ENCODE data around the gene IL20.

Gene IL20, protein sequence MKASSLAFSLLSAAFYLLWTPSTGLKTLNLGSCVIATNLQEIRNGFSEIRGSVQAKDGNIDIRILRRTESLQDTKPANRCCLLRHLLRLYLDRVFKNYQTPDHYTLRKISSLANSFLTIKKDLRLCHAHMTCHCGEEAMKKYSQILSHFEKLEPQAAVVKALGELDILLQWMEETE

DNA sequence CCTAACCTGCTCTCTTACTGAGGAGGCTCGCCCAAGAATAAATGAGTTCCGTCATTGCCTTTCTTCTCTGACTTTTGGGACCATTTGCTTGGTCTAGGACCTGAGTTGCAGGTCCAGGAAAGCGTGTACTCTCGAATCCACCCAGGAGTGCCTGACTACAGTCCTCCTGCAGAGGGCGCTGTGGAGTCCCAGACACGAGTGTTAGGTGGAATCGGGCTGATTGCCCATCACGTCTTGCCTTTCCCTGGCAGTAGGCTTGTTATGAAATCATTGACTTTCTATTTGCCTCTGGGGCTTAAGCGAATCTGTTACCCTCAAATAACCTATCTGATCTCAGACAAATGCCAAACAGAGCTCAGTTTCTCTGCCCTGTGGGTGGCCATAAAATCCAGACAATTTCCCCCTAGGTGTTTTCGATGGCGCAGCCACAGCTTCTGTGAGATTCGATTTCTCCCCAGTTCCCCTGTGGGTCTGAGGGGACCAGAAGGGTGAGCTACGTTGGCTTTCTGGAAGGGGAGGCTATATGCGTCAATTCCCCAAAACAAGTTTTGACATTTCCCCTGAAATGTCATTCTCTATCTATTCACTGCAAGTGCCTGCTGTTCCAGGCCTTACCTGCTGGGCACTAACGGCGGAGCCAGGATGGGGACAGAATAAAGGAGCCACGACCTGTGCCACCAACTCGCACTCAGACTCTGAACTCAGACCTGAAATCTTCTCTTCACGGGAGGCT lies at the start of gene IL20:
TSS of gene IL20 (plus strand) at position 685 of the 733 bp plus-strand sequence. CDS start 230 bp downstream, outside the sequence.
- peak; percentile 62 for DNase-seq (ENCODE audit: low read depth, low spot score)

DNA sequence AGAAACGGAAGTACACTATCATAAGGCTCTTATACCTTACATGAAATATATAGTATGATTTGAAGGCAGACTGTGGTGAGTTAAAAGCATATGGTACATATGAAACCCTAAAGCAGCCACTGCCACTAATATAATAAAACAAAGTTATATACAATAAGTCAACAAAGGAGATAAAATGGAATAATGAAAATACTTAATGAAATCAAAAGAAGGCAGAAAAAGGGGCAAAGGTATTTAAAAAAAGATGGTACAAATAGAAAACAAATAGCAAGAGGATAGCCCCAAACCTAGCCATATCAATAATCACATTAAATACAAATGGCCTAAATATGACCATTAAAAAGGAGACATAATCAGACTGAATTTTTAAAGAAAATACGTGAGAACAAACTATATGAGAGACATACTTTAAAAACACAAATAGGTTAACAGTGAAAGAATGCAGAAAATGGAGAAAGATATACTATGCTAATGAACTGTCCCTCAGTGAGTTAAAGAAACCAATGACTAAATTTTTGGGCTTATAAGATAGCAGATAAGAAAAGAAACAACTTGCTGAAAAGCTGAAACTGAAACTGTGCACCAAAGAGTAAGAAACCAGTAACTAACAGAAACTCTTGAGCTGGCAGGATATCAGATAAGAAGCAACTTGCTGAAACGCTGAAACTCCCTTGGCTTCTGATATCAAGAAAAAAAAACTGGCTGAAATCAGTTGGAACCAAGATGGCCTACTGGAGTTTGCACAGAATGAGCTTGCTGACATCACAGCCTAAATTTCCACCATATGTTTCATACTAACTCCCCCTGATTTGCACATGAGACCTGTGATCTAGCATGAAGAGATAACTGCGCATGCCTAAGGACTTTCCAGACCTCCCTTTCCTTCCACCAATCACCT lies 48.8 kb upstream of the IL20 start:
- DNase-seq (ENCODE audit: low read depth, low spot score): no peak

DNA sequence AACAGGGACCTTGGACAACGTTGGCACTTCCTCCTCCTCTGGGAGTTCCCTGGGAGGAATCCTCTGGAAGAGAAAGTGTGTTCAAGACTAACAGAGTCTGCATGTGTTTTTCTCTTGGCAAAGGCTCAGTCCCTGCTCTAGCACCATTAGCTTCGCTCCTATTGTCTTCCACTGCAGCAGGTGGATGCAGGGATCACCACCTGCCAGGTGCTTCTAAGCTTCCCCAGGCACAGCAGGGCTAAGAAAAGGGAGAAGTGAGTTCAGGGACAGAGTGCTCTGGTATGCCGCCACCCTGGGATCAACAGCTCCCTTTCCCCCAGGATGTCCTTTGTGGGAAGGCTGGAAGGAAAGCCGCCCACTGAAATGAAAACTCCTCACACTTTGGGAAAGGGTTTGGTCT lies 43.9 kb upstream of the IL20 start:
- no peak for DNase-seq (ENCODE audit: low read depth, low spot score)

DNA sequence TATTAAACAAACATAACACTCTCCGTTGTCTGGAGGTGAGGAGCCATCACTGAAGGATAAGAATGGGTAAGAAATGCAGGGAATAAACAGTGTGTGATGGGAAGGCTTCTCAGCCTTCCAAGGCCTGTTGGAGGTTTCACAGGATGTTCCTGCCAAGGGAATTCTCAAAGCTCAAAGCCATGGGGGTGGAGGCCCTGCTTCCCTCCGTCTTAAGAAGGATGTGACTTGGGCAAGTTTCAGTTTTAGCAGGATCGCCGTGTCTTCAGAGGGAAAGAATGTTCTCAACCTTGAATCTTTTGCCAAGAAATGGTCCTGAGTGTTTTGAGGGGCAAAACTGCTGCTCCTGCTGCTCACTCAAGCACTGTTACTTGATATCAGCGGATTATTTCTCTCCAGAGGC lies 41.7 kb upstream of the IL20 start:
- DNase-seq (ENCODE audit: low read depth, low spot score): no peak

DNA sequence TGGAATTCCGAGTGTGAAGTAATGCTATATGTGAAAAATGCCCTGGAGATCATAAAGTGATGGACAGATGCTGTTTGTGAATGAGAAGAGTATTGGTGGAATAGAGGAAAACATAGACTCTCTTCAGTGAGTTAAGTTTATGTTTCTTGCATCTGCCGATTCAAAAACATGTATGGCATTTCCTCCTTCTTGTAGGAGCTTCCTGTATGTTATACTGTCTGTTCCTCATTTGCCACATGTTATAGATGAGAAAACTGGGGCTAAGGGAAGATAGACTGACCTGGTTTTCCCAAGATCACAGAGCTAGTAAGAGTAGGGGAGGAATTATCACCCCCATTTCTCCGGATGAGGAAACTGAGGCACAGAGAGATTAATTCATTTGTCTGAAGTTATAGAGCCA lies 41.1 kb upstream of the IL20 start:
- DNase-seq (ENCODE audit: low read depth, low spot score): no peak

DNA sequence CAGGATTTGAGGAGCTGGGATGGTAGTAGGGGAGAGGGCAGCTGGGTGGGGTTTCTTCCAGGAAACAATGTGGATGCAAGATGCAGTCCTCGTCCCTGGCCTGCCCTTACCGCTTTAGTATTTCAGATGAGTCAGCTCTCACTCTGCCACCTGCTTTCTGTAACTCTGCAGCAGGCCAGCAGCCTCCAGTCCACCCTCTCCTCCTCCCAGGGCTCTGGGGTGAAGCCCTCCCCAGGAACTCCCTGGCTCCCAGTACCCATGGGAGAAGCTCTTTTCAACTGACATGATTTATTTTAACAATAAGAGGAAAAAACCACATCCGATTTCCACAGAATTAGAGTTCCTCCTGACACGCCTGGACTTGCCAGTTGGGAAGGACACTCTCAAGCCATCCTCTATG lies 39.0 kb upstream of the IL20 start:
- no peak for DNase-seq (ENCODE audit: low read depth, low spot score)

DNA sequence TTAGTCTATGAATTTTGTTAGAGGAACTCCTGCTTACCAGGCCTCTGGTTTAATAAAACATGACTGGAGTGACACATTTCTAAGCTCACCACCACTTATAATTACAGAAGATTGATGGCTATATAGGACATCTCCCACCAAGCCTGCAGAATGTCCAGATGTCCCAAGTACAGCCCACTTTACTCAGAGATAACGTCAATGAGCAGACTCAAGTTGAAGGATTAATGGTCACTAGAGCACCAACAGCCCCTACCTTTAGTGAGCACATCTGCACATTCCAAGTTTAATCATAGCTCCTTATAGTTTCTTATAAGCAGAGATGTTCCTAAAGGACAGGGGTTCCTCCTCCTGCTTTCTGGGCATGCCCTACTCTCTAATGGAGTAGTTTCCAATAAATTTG lies 37.4 kb upstream of the IL20 start:
- DNase-seq (ENCODE audit: low read depth, low spot score): no peak

DNA sequence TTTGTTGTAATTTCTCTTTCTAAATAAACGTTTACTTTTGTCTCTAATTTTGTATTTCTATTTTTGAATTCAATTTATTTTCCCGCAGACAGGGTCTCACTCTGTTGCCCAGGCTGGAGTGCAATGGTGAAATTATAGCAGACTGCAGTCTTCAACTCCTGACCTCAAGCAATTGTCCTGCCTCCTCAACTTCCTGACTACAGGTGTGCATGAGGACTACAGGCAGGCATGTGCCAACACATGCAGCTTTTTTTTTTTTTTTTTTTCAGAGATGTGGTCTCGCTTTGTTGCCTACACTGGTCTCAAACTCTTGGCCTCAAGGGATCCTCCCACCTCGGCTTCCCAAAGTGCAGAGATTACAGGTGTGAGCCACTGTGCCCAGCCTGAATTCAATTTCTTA lies 36.7 kb upstream of the IL20 start:
- no peak for DNase-seq (ENCODE audit: low read depth, low spot score)

DNA sequence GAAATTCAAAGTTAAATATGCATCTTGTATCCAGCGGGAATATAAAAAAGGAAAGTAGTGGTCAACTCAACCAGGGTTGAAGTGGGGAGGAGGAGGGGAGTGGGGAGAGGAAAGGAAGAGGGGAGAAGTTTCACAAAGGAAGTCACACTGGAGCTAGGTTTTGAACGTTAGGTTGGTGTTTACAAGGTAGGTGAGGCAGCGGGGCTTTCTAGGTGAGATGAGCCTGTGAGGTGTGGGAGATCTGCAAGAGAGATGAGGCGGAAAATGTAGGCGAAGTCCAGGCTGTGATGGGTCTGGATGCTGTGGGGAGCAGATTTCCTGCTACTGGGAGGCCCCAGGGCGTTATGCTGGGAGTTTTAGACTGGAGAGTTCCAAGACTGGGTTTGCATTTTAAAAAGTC lies 36.1 kb upstream of the IL20 start:
- DNase-seq (ENCODE audit: low read depth, low spot score): no peak

DNA sequence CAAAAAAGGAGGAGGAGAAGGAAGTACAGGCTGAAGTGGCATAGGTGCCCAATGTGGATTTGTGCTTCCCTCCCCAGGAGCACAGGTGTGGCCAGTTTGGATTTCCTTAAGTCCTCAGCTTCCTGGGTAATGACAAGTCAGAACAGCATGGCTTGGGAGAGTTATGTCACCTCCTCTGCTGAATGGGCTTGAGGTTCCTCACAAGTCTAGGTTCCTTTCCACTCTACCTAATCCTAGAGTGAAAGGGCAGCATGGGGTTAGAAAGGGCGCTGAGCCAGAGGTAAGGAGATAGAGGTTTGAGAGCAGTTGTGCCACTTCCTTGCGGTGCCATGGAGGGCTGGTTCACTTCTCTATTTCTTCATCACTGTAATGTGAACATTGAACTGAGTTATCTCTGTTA lies 35.5 kb upstream of the IL20 start:
- no peak for DNase-seq (ENCODE audit: low read depth, low spot score)

DNA sequence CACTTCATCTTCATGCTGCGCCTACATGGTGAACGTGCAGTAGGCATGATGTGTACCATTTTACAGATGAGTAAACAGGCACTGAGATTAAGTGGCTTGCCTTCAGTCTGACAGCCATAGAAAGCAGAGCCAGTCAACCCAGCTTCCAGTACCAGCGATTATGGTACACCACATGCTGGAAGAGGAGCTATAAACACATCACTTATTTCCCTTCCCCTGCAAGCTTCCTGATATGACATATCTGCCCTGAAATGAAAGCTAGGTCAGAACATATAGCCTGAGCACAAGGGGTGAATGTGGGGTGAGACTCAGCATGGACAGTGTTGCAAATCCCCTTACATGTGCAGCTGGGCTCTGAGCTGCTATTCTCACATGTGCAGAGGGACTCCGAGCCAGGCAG lies 33.8 kb upstream of the IL20 start:
- no peak for DNase-seq (ENCODE audit: low read depth, low spot score)

DNA sequence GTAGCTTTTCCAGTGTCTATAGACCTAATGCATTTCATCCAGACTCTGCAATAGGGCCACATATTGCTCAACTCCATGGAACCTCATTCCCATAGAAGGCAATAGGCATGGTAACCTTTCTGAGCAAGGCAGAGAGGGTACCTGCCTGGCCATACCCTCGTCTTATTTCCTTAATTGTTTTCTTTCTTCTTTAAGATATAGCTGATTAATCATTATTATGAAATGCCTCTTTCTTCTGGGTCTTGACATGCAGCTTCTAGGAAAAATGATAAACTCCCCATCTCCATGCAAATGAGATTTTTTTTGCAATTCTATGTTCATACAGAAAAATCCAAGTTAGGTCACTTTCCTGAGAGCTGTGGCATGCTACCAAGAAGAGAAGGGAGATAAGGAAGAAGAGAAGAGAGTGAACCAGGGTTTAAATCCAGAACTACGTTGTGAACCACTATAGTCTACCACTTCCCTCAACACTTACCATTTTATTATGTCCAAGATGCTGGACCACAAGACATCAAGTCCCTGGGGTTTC lies 33.0 kb upstream of the IL20 start:
- no peak for DNase-seq (ENCODE audit: low read depth, low spot score)

DNA sequence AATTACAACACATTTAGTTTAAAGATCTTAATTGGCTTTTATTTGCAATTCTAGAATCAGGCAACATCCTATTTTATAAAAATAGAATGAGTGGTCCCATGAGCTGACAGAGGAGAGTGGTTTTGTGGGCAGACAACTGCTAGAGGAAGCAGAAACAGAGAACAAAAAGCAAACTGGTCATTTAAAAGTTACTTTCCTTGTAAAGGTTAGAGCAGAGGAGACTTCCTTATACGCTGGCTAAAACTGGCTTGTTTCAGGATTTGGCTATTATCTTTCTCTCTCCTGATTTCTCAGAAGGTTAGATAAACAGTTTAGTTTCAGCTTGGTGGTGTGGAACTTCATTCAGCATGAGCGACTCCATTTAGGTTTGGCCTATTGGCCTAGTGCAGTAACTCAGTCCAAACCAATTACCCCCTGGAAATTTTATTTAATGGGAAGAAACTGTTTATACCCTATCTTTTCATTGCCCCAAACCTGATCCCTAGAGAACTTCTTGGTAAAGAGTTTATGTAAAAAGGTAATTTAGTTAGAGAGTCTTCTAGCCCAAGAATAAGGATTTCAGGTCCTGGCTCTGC lies 32.2 kb upstream of the IL20 start:
- DNase-seq (ENCODE audit: low read depth, low spot score): no peak

DNA sequence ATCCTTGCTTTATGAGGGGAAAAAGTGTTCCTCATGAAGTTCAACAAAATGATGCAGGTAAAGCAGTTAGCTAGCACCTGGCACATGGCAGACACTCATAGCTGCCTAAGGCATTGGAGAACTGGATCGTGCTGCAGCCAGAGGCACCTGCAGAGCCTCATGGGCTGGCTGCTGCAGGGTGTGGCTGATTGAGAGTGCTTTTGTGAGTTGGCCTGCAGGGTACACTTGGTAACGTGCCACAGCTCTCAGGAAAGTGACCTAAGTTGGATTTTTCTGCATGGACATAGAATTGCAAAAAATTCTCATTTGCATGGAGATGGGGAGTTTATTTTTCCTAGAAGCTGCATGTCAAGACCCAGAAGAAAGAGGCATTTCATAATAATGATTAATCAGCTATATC lies 31.6 kb upstream of the IL20 start:
- DNase-seq (ENCODE audit: low read depth, low spot score): no peak

DNA sequence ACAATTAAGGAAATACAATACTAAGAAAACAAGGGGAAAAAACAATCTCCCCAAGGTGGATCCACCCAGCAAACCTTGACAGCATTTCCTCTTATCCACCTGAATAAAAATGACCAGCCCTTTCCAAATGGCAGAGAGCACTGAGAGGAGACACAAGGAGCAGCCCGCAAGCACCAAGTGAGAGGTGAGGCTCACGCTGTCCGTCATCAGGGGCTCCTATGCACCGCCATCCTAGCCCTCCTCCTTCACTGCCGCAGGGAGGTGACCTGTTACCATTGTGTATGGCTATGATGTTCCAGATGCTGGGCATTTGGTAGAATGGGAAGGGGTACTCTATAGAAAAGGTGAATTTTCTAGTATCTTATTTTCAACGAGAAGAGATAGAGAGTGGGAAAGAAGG lies 31.2 kb upstream of the IL20 start:
- DNase-seq (ENCODE audit: low read depth, low spot score): no peak

DNA sequence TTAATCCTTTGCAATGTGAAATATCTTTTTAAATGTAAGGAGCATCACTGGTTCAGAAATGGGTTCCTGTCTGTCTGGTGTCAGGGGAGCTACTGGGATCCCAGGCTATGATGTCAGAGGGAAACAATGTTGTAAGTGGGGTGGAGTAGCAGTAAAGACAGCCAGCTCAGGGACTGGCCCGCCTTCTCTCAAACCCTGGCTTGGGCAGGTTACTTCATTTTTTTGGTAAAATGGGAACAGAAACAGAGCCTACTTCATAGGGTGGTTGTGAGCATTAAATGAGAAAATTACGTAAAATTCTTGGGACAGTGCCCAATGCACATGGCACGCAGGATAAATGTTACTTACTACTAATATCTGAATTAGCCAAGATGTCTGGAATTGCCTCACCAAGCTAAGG lies 30.7 kb upstream of the IL20 start:
- no peak for DNase-seq (ENCODE audit: low read depth, low spot score)

DNA sequence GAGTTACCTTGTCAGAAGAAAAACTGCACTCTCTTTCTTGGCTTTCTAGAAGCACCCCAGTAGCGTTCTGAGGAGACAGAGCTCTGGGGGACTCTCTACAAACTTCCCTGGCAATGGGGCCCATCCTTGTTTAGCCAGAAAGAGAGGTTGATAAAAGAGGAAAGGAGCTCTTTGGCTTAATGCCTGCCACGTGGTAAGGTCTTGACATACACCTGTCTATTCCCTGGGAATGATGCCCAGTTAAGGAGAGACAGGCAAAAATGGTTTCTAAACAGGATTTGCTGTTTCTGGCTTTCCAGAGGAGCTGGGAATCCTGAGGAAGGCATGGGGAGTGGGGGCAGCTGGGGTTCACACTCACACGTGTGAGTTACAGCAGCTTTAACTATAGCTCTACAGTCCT lies 30.2 kb upstream of the IL20 start:
- no peak for DNase-seq (ENCODE audit: low read depth, low spot score)

DNA sequence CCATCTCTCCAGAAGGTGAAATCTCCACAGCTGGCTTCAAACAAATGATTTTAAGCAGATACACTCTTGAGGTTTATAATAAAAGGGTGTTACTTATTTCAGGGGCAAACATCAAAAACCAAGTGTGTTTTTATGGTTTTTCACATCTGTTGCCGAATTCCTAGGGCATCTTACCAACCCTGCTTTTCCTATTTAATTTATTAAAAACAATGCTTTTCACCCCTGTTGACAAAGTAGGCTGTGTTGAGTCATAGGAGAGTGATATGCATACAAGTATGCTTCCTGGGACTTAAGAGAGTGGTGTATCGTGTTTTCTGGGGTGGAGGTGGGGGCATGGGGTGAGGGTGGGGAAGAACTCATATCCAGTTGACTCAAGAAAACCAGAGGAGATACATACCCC lies 29.3 kb upstream of the IL20 start:
- no peak for DNase-seq (ENCODE audit: low read depth, low spot score)

DNA sequence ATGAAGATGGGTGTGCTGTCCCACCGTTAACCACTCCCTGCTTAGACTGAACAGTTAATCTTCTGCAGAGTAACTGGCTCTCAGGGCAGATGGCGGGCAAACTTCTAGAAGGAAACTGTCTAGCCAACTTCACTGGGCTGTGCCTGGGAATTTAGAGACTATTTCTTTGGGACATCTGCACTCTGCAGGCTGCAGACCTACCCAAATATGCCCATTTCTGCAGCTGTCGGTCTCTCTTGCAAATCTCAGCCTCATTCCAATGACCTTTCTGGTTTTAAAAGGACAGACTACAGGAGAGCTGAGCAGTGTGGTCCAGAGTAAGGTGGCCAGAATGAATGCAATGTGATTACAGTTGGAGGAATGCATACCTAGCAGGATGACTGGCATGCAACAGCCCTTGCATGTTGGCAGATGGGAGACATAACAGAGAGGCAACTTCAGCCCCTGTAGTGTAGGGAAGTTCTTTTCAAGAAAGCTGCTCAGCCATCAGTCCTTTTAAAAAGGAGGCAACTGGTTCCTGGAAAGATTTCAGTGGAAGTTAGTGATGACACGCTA lies 26.3 kb upstream of the IL20 start:
- peak; percentile 16 for DNase-seq (ENCODE audit: low read depth, low spot score)

DNA sequence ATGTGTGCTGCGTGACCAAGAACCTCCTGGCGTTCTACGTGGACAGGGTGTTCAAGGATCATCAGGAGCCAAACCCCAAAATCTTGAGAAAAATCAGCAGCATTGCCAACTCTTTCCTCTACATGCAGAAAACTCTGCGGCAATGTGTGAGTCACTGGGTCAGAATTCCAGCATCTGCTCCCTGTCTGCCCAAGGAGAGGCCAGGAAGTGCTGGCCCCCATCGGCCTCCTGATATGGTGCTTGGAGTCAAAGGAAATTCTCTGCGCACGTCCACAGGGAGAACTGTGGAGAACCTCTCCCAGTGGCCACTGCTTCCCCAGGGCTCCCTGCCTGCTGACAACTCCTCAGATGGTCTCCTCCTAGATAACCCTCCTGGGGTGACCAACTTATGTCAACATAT lies 25.6 kb upstream of the IL20 start:
- peak; percentile 42 for DNase-seq (ENCODE audit: low read depth, low spot score)

DNA sequence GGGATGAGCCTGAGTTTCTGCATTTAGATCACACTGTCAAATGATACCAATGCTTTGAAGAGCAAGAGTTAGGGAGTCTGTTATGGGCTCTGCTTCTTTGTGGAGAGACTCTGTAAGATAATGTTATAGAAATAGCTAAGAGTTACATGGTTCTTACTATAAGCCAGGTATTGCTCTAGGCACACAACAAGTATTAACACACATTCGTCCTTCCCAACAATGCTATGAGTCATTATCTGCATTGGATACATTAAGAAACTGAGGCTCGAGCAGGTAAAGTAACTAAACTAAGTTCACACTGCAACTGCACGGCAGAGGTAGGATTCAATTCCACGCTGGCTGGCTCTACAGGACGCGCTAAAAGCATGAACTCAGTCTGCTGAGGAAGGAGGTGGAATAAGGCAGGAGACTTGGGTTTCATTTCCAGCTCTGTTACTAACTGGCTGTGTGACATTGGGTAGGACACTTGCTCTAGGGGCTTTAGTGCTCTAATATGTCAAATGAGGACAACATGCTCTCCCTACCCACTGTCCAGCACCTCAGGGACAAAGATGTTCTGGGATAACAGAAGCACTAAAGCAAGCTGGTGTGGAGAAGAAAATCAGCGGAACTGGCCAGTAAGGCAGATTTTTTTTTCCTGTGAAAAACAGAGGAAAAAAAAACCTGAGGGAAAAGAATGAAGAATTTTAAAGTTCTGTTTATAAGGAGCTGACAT lies 23.7 kb upstream of the IL20 start:
- DNase-seq (ENCODE audit: low read depth, low spot score): no peak

Data from astrocyte of the hippocampus (primary cell).